Caco-2 (cell line): ENCODE results near the gene ABL1. TPM values are rescaled to one million over a fixed set of nuclear protein-coding genes. Genes with fewer than 3 reads are reported as not detected.

ENCODE experiments used
- BruUV-seq: library from RNA; stranded (reverse); fragments of 400-500 nt; replicated peaks from 2 replicates; lab custom pipeline; 2021; lab: Mats Ljungman, UMichigan
- CTCF ChIA-PET: fragments of 300-600 bp; sonication (Branson Sonifier 250); formaldehyde crosslinking; loops from one replicate; lab custom pipeline; 2022; ENCODE audit warnings: antibody characterized with exemption; lab: Charles Lee
- POLR2A ChIA-PET: fragments of 300-600 bp; sonication (Branson Sonifier 250); formaldehyde crosslinking; loops from one replicate; lab custom pipeline; 2022; ENCODE audit warnings: antibody characterized with exemption; lab: Charles Lee
- DNase-seq, 2 experiments: peaks; one replicate each; pipeline versions ENCODE4 v3.0.0 to v3.0.0-alpha.2; 2020 to 2022
- H3K27me3 ChIP-seq: replicated peaks from 2 replicates; pipeline ENCODE4 v1.6.0; 2011; ENCODE audit warnings: low read length; ENCODE audit not compliant: control insufficient read depth, insufficient read depth
- H3K36me3 ChIP-seq: 2 replicates; pipeline ENCODE4 v1.5.1; 2011; ENCODE audit warnings: low read length; ENCODE audit not compliant: control insufficient read depth, insufficient read depth
- H3K4me1 ChIP-seq: fragments of 250-450 bp; sonication (Bioruptor Pico); 2 replicates; pipeline ENCODE4 v1.5.1; 2020; ENCODE audit warnings: mild to moderate bottlenecking
- H3K4me3 ChIP-seq: 2 replicates; pipeline ENCODE4 v1.5.1; 2011; ENCODE audit warnings: low read depth, mild to moderate bottlenecking, control low read depth, low read length
- H3K9me3 ChIP-seq: fragments of 250-450 bp; sonication (Bioruptor Pico); 2 replicates; pipeline ENCODE4 v1.5.1; 2020; ENCODE audit warnings: mild to moderate bottlenecking, moderate library complexity
- H3K27ac Mint-ChIP-seq: one replicate; pipeline ENCODE4 v1.8.0; 2022; ENCODE audit warnings: mixed read lengths; ENCODE audit not compliant: unreplicated experiment
- H3K27me3 Mint-ChIP-seq: one replicate; pipeline ENCODE4 v1.8.0; 2022; ENCODE audit warnings: mixed read lengths; ENCODE audit not compliant: insufficient read depth, unreplicated experiment
- H3K36me3 Mint-ChIP-seq: one replicate; pipeline ENCODE4 v1.8.0; 2022; ENCODE audit warnings: mild to moderate bottlenecking, mixed read lengths; ENCODE audit not compliant: insufficient read depth, unreplicated experiment
- H3K4me1 Mint-ChIP-seq: one replicate; pipeline ENCODE4 v1.8.0; 2022; ENCODE audit warnings: low read depth, mixed read lengths; ENCODE audit not compliant: unreplicated experiment
- H3K4me3 Mint-ChIP-seq: one replicate; pipeline ENCODE4 v1.8.0; 2022; ENCODE audit warnings: mild to moderate bottlenecking, moderate library complexity, mixed read lengths; ENCODE audit not compliant: unreplicated experiment
- H3K9me3 Mint-ChIP-seq: one replicate; pipeline ENCODE4 v1.8.0; 2022; ENCODE audit warnings: mixed read lengths; ENCODE audit not compliant: unreplicated experiment
- intact Hi-C: fragments of 100-400 bp; cut with micrococcal nuclease; formaldehyde crosslinking; loops from one replicate; pipeline ENCODE4 v1.10.0; 2022; ENCODE audit not compliant: unreplicated experiment
- total RNA-seq: library from RNA; stranded (reverse); gene quantifications from 2 replicates; pipeline ENCODE4 v1.2.3, GENCODE V29; 2022
- TF ChIP-seq, protein P1 (sequence below), 2 experiments: fragments of 200-600 bp in 1 of 2; IDR thresholded peaks; 1 replicate in 1 of 2; 2 replicates in 1 of 2; pipeline versions ENCODE4 v1.5.1 to v1.8.0; 2011 to 2022; ENCODE audit warnings: antibody characterized with exemption in 1 of 2, control low read depth in 1 of 2, inconsistent platforms in 1 of 2, low read depth in 1 of 2, low read length in 1 of 2, mild to moderate bottlenecking in 1 of 2, moderate library complexity in 1 of 2; ENCODE audit not compliant: insufficient read depth in 1 of 2, severe bottlenecking in 1 of 2, unreplicated experiment in 1 of 2

Gene ABL1
- total RNA-seq, 1 experiment from 2014 or later = 55.2 TPM

DNA sequence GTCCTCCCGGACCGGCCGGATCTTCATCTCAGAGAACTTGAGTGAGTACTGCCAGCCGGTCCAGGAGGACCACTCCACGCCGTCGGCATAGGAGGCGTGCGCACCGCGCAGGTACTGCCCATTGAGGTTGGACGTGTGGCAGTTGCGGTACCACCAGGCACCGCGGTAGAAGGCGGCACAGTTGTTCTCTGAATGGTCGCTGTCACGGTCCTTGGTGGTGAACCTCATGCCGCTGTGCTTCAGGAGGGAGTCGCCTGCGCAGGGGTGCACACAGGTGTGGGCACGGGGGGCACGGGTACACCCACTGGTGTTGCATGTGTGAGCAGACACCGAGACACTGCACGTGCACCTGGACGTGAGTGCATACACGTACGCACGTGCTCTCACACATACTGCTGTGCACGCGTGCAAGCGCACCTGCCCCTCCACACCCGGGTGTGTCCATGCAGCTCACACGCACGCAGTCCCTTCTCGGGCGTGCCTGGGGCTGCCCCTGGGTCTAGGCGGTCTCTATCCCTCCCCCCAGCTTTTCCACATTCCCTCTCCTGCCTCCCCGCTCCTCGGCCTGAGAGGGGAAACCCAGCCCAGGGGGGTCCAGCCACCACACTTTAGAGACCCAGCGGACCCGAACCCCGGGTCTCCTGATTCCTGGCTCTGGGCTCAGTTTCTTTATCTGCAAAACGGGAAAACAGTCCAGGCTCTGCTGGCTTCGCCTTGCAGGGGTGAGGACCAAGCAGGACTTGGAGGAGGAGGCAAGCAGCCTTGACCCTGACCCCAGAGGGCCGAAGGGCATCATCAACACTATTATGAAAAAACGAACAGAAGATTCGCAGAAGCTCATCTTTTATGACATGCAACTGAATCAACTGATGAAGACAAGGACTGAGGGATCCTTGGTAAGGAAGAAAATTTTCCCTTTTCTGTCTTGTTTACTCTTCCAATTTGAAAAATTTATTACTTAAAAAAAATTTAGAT lies 69.3 kb downstream of the ABL1 start:
- ChIA-PET CTCF (no interaction called here), POLR2A (no interaction called here)

DNA sequence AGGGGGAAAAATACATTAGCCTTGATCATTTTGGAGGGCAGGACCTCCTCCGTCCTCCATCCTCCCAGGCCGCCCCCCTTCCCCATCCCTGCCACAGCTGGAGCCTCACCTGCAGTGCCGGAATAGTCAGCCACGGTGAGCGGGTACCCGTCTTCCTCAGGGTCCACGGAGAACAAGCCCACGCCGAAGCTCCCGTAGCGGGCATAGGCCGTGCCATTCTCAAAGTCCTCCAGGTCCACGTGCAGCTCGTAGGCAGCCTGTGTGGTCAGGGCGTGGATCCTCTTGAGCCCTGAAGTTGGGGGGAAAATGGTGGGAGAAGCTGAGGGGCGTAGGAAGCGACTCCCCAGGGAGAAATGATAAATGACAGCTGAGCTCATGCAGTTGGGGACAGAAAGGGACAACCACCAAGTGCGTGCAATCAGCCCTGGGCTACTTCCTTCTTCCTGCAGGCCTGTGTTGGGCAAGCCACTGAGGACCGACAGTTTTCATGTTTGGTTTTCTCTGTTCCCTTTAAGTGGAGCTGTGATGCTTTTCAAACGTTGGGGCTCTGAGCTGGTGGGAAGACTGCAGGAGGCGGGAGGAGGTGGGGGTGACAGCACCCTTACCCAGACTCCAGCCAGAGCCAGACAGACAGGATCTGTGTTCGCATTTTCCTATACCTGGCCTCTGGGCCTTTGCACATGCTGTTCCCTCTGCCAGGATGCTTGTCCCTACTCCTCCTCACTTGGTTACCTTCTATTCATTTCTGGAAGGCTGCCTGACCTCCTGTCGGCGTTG lies 70.3 kb downstream of the ABL1 start:
- H3K9me3 Mint-ChIP-seq = no peaks in the 10 kb centered on the region
- intact Hi-C loops = no loop called here
- TF ChIP-seq, protein P1, sequence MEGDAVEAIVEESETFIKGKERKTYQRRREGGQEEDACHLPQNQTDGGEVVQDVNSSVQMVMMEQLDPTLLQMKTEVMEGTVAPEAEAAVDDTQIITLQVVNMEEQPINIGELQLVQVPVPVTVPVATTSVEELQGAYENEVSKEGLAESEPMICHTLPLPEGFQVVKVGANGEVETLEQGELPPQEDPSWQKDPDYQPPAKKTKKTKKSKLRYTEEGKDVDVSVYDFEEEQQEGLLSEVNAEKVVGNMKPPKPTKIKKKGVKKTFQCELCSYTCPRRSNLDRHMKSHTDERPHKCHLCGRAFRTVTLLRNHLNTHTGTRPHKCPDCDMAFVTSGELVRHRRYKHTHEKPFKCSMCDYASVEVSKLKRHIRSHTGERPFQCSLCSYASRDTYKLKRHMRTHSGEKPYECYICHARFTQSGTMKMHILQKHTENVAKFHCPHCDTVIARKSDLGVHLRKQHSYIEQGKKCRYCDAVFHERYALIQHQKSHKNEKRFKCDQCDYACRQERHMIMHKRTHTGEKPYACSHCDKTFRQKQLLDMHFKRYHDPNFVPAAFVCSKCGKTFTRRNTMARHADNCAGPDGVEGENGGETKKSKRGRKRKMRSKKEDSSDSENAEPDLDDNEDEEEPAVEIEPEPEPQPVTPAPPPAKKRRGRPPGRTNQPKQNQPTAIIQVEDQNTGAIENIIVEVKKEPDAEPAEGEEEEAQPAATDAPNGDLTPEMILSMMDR (IDR thresholded peaks at IDR 0.05; ENCODE audit: insufficient read depth in 1 of 2, low read depth in 1 of 2, low read length in 1 of 2, severe bottlenecking in 1 of 2, unreplicated experiment in 1 of 2) = no peak
- CTCF ChIA-PET = no interaction called here
- Histone ChIP-seq H3K9me3 (no peaks in the 10 kb centered on the region), H3K4me3 (no peak overlapping the region), H3K36me3 (no peaks in the 10 kb centered on the region), H3K27me3 (no peaks in the 10 kb centered on the region), H3K4me1 (no peaks in the 10 kb centered on the region)
- H3K36me3 Mint-ChIP-seq = no peaks in the 10 kb centered on the region
- H3K4me1 Mint-ChIP-seq = no peaks in the 10 kb centered on the region
- BruUV-seq = no TSS peak
- no peak for DNase-seq
- no peak overlapping the region for H3K4me3 Mint-ChIP-seq
- H3K27ac Mint-ChIP-seq = no peak overlapping the region
- peaks cover 2% of the 10 kb centered on the region for H3K27me3 Mint-ChIP-seq
- POLR2A ChIA-PET = interaction anchor here (0.5 kb wide), 1 partner anchor 23 kb away, joined by 8 read pairs; no protein-coding TSS in a partner anchor

More for the DNA sequence above, 69.3 kb downstream of the ABL1 start:
- intact Hi-C loops = no loop called here
- Histone ChIP-seq H3K9me3 (no peaks in the 10 kb centered on the region), H3K4me1 (no peaks in the 10 kb centered on the region), H3K36me3 (no peaks in the 10 kb centered on the region), H3K4me3 (no peak overlapping the region), H3K27me3 (no peaks in the 10 kb centered on the region)
- Mint-ChIP-seq H3K4me3 (no peak overlapping the region), H3K27ac (no peak overlapping the region), H3K36me3 (no peaks in the 10 kb centered on the region), H3K27me3 (peaks cover 2% of the 10 kb centered on the region), H3K4me1 (no peaks in the 10 kb centered on the region), H3K9me3 (no peaks in the 10 kb centered on the region)
- no TSS peak for BruUV-seq
- TF ChIP-seq, protein P1 (IDR thresholded peaks at IDR 0.05; ENCODE audit: insufficient read depth in 1 of 2, low read depth in 1 of 2, low read length in 1 of 2, severe bottlenecking in 1 of 2, unreplicated experiment in 1 of 2) = no peak
- no peak for DNase-seq
